GM18511 (cell line): ENCODE data around the gene ALPI.
"Not testable (repeated sequence)": the region's sequence is repeated elsewhere in the genome, so short reads cannot be mapped to it uniquely, and the experiment has no call there.

Source experiments
- ATAC-seq: cut with Tn5 transposase; IDR thresholded peaks from one replicate; pipeline ENCODE4 v1.9.1; 2021; ENCODE audit warnings: mild to moderate bottlenecking, moderate library complexity; ENCODE audit not compliant: unreplicated experiment

The ALPI gene

DNA sequence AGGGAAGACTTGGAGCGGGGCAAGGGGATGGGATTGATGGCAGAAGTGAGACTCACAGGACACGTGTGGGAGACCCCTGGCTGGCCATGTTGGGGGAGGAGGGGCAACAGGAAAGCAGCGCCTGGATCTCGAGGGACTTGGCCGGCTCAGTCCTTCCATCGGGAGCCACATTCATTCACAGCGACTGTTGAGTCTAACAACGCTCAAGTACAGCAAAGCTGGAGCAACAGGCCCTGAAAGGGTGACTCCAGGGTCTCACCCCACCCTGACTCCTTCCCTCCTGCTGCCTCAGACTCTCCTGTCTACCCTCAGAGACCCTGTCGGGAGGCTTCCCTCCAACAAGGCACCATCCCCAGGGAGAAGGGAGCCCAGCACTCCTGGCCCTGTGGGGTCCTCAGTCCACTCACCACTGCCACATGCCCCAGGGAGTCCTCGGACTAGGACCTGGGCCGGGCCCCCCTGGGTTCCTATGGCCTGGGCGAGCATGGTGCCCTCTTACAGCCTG lies 14.8 kb upstream of the ALPI start:
- no peak for ATAC-seq

GRCh38 chr2:232441922-232442321 lies 14.0 kb upstream of the ALPI start:
- ATAC-seq = not testable (repeated sequence)

- ATAC-seq = not testable (repeated sequence)
These were observed 13.5 kb upstream of the ALPI start for GRCh38 chr2:232442431-232442830.

DNA sequence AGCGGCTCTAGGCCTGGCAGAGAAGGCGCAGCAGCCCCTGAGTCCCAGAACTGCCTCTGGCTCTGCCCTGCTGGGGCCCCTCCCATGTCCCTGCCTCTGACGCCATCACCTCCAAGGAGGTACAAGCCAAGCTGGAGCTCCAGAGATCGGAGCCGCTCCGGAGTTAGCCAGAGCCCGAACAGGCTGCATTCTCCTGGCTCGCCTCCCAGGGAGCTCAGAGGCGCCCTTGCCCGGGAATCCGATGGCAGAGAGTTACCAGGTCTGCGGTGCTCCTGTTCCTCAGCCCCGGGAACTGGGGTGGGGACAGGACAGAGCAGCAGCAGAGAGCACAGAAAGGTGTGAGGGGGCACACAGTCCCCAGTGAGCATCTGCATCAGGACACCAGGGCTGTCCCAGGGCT lies 12.9 kb upstream of the ALPI start:
- ATAC-seq = not testable (repeated sequence)

GRCh38 chr2:232443669-232444408 lies 12.1 kb upstream of the ALPI start:
- ATAC-seq = not testable (repeated sequence)

DNA sequence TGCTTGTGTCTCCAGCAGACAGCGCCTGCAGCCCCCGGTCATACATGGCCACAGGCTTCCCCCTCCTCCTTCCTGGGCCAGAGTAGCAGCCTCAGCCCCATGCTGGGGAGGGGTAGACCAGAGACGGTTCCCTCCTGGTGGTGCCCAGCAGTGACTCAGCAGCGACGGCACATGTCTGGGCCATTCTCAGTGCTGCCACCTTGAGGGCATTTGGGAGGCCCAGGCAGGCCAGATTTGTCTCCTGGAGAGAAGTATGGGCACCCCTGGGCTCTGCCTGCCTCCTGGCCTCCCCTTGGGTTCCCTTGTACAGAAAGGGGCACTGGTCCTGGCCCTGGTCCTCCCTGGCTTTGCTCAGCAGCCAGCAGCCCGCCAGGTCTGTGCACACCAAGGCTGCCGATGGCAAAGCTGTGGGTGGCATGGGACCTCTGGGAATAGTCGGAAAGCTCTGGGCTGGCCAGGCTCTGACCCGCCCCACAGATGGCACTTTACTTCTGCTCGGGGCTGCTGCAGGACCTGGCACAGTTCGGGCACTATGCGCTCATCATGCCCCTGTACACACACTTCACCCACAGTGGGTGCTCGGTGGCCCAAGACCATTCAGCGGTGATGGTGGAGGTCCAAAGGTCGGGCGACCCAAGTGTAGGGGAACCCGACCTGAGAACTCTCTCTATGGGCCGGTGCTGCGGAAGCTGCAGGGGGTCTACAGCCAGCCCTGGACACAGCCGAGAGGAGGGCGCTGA lies 11.4 kb upstream of the ALPI start:
- ATAC-seq = no peak

GRCh38 chr2:232445149-232445885 lies 10.6 kb upstream of the ALPI start:
- ATAC-seq = not testable (repeated sequence)

GRCh38 chr2:232446266-232446777 lies 9.6 kb upstream of the ALPI start:
- not testable (repeated sequence) for ATAC-seq

GRCh38 chr2:232447091-232447620 lies 8.8 kb upstream of the ALPI start:
- ATAC-seq = no peak

DNA sequence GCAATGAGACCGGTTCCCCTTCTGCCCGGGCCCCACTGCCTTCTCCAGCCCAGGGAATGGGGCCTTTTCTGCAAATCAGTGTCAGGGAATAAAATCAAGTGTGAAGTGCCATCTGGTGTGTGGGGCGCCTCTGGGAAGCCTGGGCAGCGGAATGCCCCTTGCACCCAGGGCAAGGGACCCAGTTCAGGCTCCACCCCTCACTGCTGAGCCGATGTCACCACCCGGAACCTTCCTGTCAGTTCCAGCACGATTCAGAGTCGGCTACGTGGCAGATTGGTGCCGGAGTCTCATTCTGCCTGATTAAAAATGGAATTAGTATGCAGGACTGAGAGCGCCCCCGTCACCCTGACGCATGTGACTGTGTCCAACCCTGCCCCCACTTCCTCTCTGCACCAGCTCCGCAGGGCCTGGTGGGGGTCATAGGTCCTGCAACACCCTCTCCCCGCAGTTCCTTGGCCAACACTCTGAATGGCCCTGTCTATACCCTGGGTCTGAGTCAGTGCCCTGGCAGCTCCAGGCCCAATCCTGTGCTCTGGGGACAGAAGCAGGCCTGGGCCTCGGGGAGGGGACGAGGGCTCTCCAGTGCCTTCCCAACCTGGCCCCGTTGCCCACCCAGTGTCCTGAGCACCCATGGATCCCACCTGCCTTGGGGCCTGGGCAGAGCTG lies 8.2 kb upstream of the ALPI start:
- no peak for ATAC-seq

GRCh38 chr2:232448304-232448690 lies 7.7 kb upstream of the ALPI start:
- ATAC-seq = no peak

DNA sequence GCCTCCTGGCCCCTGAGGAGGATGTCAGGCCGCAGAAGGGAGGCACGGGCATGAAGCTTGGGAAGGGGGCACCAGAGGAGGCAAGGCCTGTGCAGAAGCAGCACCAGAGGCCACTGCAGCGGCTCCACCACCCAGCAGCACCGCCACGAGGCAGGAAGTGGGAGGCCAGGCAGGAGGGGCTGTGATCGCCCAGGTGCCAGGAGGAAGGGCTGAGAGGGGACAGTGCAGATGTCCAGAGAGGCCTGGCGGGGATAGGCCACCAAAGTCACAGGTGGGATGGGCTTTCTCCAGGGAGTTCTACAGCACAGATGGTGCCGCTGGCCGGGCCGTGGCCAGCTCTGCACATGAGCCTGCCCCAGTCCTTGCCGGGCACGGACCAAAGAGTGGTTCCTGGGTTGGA lies 6.0 kb upstream of the ALPI start:
- no peak for ATAC-seq

DNA sequence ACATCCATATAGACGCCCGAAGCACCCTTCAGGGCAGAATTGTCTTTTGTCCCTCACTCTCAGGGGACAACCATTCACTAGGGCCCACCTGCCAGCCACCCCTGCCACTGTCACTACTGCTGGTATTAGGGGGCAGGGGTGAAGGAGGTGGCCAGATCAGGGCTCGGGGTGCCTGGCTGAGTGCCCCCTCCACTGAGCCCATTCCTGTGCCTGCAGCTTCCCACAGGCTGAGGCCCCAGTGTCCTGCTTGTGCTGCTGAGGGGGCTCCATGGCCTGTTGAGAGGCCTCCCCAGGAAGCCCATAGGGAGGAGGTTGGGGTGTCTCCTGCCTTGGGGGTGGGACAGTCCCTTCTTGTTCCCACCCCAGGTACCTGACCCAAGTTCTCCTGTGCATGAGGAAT lies 4.3 kb upstream of the ALPI start:
- ATAC-seq = not testable (repeated sequence)

DNA sequence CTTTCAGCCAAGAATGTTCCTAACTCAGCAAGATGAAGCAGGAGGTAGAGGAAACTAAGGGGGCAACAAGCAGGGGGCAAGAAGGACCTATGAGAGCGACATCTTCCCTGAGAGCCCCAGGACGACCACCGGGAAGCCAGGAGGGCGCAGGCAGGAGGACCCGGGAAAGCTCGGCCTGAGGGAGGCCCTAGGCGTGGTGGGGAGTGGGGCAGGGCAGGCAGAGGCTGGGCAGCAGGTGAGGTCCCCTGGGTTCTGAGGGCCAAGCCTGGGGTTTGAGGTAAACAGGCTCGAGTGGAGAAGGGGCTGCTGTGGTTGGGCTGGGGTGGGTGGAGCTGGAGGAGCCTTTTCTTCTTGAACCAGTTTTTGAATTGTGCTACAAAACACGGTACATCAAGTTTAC lies 1.3 kb upstream of the ALPI start:
- ATAC-seq = no peak

DNA sequence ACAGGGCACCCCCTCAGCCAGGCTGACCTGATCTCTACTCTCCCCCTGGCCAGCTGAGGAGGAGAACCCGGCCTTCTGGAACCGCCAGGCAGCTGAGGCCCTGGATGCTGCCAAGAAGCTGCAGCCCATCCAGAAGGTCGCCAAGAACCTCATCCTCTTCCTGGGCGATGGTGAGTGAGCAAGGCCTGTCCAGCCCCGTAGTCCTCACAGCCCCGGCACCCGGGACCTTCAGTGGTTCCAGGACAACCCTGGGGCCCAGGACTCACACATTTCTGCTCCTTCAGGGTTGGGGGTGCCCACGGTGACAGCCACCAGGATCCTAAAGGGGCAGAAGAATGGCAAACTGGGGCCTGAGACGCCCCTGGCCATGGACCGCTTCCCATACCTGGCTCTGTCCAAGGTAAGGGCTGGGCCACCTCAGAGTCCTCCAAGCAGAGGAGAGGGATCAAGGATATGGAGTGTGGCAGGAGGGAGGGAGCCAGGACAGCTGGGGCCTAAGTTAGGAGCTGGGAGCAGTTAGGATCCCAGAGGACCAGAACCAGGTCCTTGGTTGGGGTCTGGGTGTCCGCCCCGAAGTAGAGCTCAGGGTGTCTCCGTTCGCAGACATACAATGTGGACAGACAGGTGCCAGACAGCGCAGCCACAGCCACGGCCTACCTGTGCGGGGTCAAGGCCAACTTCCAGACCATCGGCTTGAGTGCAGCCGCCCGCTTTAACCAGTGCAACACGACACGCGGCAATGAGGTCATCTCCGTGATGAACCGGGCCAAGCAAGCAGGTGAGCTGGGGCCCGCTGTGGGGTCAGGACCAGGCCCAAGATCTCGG lies 555 bp downstream of the ALPI start:
- ATAC-seq = no peak

- ATAC-seq = no peak
These were observed 1.4 kb downstream of the ALPI start for GRCh38 chr2:232457121-232458011.

DNA sequence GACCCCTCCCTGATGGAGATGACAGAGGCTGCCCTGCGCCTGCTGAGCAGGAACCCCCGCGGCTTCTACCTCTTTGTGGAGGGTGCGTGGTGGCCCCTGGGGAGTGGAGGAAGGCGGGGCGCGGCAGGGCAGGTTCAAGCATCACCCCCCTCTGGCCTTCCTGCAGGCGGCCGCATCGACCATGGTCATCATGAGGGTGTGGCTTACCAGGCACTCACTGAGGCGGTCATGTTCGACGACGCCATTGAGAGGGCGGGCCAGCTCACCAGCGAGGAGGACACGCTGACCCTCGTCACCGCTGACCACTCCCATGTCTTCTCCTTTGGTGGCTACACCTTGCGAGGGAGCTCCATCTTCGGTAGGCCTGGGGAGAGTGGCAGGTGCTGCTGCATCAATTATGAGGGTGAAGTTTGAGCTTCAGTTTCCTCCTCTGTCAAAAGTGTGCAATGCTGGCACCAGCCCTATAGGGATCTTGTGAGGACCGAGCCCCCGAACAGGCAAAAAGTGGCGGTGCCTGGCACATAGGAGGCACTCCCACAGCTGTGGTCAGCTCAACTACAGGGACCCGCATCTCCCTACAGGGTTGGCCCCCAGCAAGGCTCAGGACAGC lies 2.2 kb downstream of the ALPI start:
- ATAC-seq = no peak
